Right ventricle myocardium inferior (tissue), 1 donor: ENCODE results near the gene SMYD3. TPM values are rescaled to one million over a fixed set of nuclear protein-coding genes. Genes with fewer than 3 reads are reported as not detected.
"Not testable (repeated sequence)": the region's sequence is repeated elsewhere in the genome, so short reads cannot be mapped to it uniquely, and the experiment has no call there.

Experiments
- ATAC-seq: fragments of 200-7000 bp; cut with Tn5 transposase; one replicate; pipeline ENCODE4 v1.9.1; 2020; ENCODE audit warnings: mild to moderate bottlenecking, moderate library complexity
- DNase-seq: peaks from one replicate; pipeline ENCODE4 v3.0.0; 2021; ENCODE audit errors: missing footprints
- intact Hi-C: fragments of 100-400 bp; cut with DNase I; formaldehyde crosslinking; loops from one replicate; pipeline ENCODE4 v1.11.0; 2022
- total RNA-seq: library from RNA; stranded (reverse); fragmentation: NEBNext Ultra II Directional; extraction: Animal tissue kit (Norgen Biotek cat#: 25700); gene quantifications from one replicate; pipeline ENCODE4 v1.2.1, GENCODE V29; 2021
- donor health status: DM: no; HTN: yes; CAD: no; lungs with severe emphysema.

SMYD3 gene
- total RNA-seq, 1 donor from 2014 or later = 8.8 TPM

DNA sequence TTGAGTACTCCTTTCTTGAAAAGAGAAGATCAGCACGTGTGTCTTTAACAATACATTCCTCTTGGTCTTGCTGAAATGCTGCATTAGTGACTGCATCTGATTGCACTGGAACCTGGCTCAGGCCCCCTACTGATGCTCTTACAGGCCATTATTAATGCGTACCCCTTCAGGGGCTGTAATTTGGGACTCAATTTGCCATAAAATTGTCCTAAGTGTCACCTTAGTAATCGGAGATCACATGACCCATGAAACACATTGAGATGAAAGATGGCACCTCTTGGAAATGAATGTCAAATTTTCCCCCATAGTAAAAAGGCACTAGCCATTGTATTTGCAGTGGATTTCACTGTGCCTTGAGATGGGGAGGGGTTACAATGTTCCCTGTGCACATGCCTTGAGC is 789.0 kb downstream of the SMYD3 start:
- intact Hi-C loops = no loop called here
- no peak for ATAC-seq

DNA sequence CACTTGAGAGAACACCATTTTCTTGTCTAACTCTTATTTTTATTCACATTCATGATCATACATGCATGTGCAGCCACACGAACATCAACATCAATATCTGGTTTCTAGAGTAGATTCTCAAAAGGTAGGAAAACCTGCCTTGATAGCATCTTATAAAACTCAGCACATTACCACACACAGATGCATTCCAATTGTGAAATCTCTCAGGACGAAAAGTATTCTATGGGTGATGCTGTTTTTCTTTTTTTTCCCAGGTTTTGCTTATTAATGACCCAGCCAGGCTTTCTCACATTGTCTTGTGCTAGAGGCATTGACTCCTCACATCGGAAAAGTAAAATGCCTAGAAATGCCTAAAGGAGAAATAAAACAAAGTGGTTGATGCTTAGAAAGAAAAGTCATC is 789.5 kb downstream of the SMYD3 start:
- DNase-seq = no peak

More for the DNA sequence above, 789.0 kb downstream of the SMYD3 start:
- no peak for DNase-seq

DNA sequence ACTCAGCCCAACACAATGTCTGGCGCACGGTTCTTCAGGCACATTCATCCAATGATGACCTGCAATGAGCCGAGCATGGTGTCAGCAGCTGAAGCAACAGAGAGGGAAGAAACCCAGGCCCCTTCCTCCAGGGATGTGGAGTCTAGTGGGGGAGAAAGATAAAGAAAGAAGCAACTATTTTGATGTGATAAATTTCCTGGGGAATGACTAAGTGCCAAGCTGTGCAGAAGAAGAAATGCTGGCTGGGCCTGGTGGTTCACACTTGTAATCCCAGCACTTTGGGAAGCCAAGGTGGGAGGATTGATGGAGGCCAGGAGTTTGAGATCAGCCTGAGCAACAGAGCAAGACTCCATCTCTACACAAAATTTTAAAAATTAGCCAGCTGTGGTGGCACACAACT is 790.5 kb downstream of the SMYD3 start:
- ATAC-seq (no peak), DNase-seq (no peak)
- intact Hi-C loops = no loop called here

More for the DNA sequence above, 789.5 kb downstream of the SMYD3 start:
- no peak for ATAC-seq
- intact Hi-C loops = no loop called here

DNA sequence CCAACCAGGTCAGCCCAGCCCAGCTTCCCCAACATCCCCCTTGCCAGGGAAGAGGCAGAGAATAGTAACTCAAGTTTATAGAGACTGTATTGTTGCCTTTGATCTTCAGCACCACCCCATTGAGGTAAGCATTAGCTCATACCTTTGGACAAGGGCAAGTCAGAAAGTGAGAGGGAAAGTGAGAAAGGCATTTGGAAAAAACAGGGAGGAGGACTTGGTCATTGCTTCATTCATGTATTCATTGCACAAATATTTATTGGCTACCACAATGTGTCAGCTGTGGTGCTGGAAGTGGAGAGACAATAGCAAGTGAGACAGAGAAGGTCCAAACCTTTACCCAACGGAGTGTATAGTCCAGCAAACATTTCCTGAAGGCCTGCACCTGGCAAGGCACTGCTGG is 791.1 kb downstream of the SMYD3 start:
- DNase-seq = no peak
- intact Hi-C loops = no loop called here
- no peak for ATAC-seq

DNA sequence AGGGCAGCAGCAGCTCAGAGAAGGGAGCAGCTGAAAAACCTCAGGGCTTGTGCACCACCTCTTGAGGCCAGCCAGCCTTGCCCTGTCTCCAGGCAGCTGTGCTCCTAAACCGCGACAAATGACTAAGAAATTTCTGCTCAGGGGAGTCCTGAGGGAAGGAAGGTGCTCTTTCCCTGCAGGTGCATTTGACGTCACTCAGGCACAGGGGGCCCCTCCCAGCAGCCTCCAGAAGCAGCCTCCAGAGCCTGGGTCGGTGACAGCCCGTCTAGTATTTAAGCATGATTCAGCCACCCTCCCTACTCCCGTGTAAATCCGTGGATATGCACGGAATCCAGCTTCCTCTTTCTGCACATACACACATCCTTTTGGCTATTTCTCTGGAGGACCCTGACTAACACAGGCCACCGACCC is 791.8 kb downstream of the SMYD3 start:
- intact Hi-C loops = no loop called here
- no peak for DNase-seq
- ATAC-seq = no peak

DNA sequence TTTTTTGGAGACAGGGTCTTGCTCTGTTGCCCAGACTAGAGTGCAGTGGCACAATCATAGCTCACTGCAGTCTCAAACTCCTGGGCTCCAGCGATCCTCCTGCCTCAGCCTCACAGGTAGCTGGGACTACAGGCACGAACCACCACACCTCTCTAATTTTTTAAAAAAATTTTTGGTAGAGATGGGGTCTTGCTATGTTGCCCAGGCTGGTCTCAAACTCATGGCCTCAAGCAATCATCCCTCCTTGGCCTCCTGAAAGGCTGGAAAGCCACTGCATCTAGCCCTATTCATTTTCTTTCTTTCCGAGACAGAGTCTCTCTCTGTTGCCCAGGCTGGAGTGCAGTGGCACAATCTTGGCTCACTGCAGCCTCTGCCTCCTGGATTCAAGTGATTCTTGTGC is 793.1 kb downstream of the SMYD3 start:
- ATAC-seq, DNase-seq, intact Hi-C loops: not testable (repeated sequence)

DNA sequence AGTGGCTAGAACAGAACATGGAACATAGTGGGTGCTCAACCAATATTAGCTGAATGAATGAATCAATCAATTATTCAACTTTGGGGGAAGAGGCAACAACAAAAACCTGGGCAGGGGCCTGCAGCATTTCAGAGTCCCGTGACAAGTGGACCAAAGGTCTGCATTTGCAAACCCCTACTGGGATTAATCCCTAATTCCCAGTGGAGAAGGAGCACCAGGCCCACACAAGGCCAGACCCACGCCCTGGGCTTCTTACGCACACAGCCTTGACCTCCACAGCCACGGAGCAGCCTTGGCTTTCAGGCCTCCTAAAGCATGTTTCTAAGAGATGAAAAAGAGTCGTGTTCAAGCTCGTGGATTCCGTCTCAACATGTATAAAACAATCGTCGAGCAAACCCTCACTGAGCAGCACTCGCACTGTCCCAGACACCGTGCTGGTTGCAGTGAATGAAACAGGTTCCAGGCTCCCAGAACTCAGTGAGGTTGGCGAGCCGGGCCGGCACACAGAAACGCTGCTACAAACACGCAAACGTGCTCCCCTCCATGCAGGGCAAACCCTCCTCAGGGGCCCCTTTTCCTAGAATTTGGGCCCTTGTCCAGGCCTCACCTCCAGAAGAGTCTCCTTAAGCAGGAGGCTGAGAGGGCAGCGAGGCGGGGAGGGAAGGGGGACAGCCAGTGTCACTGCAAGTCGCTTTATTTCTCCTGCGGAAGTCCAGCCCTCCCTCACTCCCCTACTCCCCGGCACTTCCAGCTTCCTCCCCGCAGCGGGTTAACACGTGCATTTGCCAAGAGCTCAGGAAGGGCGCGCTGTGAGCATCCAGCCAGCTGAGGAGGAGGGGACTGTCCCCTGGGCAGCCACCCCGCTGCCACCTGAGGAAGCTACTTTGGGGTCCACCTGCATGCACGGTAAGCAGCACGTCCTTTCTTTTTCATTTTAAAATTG is 795.8 kb downstream of the SMYD3 start:
- intact Hi-C loops = no loop called here
- DNase-seq = no peak
- no peak for ATAC-seq

DNA sequence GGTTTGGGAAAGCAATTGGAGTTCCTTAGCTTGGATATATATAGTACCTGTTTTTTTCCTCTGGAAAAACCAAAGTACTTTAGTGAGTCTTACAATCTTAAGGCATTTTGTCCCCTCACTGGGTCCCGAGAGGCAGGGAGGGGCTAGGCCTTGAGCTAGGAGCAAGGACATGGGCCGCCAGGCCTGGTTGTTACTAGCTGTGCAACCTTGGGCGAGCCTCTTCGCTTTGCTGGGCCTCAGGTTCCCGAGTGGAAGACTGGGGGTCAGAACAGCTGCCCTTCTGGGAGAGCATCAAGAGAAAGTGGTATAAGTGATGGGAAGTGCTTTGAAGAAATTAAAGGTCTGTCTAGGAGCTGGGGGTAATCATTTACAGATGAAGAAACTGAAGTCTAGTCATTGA is 799.1 kb downstream of the SMYD3 start:
- DNase-seq (no peak), ATAC-seq (no peak)
- intact Hi-C loops = no loop called here

DNA sequence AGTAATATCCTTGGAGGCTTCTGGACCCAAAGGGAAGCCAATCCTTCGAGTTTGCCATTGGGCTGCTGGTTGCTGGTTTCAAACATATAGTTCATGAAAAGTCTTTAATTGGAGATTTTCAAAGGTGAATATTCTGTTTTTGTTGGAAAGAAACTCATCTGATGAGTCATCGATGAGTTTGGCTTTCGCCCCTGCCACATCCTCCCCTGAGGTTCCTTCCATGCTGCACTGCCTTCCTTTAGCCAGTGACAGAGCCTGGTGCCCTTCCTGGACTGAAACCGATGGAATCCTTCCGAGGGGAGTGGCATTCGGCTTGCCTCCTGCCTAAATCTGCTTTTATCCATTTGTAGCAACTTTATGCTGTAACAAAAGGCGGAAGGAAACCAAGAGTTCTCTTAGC is 802.3 kb downstream of the SMYD3 start:
- no peak for DNase-seq
- intact Hi-C loops = no loop called here
- no peak for ATAC-seq

DNA sequence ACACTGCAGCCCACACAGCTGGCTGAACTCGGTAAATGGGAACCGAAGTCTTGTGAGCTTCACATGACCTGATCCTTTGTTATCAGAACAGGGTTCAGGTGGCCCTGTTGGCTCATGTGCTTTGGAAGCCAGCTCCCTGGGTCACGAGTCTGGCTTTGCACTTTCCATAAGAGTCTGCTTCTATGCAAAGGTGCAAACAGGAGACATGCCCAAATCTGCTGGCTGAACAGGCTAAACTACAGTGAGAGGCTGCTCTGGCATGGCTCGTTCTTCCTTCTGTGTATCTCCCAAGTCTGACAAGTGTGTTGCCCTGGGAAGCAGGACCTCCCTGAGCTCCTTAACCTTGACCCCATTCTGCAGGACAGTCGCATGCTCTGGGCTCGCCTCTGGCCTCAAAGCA is 802.7 kb downstream of the SMYD3 start:
- ATAC-seq = no peak
- no peak for DNase-seq
- intact Hi-C loops = no loop called here

DNA sequence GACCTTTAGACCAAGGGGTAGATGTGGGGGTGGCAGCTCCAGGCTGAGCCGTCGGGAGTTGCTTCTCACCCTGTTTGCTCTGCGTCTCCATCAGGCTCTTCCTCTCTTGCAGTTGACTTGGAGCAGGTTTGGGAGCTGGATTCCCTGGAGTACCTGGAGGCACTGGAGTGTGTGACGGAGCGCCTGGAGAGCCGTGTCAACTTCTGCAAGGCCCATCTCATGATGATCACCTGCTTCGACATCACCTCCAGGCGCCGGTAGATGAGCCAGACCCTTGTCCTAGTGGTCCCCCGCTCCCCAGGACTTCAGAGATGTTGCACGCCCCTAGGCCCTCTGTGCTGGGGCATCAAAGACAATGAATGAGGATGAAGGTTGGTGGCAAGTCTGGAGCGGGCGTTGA is 804.7 kb downstream of the SMYD3 start:
- no peak for ATAC-seq
- DNase-seq = no peak
- intact Hi-C loops = no loop called here

DNA sequence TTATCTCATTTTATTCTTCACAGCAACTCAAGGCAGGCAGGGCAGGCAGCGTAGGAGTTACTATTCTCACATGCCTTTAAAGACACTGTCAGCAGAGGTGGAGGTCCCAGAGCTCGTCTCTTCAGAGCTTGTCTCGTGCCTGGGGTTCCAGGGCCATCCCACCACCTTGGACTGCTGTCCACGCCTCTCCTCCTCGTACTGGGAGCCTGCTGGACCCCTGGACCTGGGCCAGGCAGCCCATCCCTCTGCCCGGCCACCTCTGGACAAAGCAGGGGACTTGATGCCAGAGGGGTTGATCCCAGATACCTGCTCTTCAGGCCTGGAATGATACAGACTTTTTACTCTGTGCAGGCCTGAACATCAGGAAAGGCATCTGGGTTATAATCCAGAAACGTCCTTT is 805.4 kb downstream of the SMYD3 start:
- no peak for ATAC-seq
- intact Hi-C loops = no loop called here
- DNase-seq = no peak

DNA sequence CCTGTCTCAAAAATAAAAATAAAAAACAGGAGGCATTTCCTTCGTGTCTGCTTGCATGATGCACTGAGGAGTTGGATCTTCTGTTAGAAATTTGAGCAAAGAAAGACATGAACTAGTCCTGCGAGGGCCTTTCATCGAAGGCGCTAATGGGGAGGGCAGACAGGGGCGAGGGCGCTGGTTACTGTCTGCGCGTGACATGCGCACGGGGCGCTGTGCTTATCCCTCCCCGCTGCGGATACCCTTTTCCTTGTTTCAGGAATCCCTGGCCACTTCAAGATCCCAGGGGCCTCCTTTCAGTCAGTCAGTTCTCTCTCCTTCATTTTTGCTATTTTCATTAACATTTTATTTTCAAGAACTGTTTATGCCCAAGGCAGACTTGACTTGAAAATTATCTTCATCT is 806.4 kb downstream of the SMYD3 start:
- ATAC-seq = no peak

More for the DNA sequence above, 806.4 kb downstream of the SMYD3 start:
- intact Hi-C loops = no loop called here
- no peak for DNase-seq

Other genes starting within 250 kb of the SMYD3 start
- 18.0 TPM for gene TFB2M, start 59.0 kb upstream of the SMYD3 start, total RNA-seq
- gene CNST, start 59.2 kb upstream of the SMYD3 start, total RNA-seq = 18.4 TPM
- 31.2 TPM for gene SCCPDH, start 217.1 kb upstream of the SMYD3 start, total RNA-seq